ENCODE measurements around the gene BFSP2.
"Not testable (repeated sequence)": the region's sequence is repeated elsewhere in the genome, so short reads cannot be mapped to it uniquely, and the experiment has no call there.

The BFSP2 gene

GRCh38 chr3:133460809-133461208 lies 61.0 kb downstream of the BFSP2 start:
- no peak for DNase-seq

DNA sequence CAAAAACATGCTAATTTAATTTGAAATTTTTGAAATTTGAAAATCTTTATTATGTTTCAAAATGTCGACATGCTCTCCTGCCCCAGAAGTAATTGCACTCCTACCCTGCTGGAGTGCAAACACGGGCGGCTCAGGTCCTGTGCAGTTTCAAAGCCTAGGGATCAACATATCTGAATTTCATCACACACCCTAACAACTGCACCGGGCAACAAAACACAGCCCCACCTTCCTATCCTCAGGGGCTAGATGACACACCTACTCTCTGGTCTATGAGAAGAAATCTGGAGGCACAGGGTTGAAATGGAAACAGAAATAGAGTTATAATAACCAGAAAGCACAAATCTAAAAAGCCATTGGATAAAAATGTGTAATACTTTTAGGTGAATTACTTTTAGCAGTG lies 61.4 kb downstream of the BFSP2 start:
- no peak for DNase-seq

- DNase-seq: no peak
Measured at GRCh38 chr3:133463347-133463860, 63.5 kb downstream of the BFSP2 start.

GRCh38 chr3:133464573-133464972 lies 64.7 kb downstream of the BFSP2 start:
- no peak for DNase-seq

DNA sequence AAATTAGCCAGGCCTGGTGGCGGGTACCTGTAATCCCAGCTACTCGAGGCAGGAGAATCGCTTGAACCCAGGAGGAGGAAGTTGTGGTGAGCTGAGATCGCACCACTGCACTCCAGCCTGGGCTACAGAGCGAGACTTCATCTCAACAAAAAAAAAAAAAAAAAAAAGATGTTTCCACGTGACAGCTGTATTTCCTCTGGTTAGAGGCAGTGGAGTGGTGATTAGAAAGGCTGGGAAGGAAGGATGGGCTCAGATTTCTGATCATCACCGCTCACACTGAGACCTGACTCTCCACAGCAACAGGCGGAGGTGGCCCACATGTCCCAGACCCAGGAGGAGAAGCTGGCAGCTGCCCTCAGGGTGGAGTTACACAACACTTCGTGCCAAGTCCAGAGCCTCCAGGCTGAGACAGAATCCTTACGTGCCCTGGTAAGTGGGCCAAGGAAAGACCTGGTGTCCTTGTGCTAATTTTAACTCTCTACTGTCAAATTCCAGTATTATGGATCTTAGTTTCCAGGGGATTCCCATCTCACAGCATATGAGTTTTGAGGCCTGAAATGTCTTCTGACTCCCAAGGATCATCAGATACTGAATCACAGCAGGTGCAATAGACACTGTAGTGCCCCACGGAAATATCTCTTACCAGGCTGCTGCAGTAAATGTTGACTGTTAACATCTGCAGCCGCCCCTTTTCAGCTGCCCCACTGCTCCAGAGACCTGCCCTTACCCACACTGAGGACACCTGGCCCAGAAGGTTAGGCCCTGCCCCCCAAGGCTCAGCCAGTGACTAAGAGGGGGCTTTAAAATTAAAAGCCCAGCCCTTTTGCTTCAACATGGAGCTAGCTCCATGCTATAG lies 66.9 kb downstream of the BFSP2 start:
- DNase-seq: no peak

- no peak for DNase-seq
Measured at GRCh38 chr3:133467780-133468179, 67.9 kb downstream of the BFSP2 start.

GRCh38 chr3:133468251-133468721 lies 68.4 kb downstream of the BFSP2 start:
- DNase-seq: no peak

- DNase-seq: no peak
Measured at GRCh38 chr3:133469140-133469731, 69.4 kb downstream of the BFSP2 start.

DNA sequence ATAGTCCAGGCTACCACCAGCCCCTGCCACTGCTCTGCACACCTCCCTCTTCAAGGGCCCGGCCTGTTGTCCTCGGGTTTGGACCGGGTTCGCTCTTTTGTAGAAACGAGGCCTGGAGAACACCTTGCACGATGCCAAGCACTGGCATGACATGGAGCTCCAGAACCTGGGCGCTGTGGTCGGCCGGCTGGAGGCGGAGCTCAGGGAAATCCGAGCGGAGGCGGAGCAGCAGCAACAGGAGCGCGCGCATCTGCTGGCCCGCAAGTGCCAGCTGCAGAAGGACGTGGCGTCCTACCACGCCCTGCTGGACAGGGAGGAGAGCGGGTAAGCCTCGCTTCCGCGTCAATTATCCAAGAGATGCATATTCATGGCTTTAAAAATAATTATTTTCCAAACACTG lies 72.4 kb downstream of the BFSP2 start:
- DNase-seq: no peak

DNA sequence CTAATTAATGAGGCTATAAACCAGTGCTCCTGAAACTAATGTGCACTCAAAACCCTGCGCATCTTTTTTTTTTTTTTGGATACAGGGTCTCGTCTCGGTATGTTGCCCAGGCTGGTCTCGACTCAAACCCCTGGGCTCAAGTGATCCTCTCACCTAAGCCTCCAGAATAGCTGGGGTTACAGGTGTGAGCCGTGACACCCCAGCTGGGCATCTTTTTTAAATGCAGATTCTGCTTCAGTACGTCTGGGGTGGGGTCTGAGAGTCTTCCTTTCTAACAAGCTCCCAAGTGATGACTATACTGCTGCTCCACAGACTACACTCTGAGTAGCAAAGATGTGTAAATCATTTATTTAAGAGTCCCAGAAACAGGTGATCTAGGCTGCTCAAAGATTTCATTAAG lies 73.0 kb downstream of the BFSP2 start:
- no peak for DNase-seq

- not testable (repeated sequence) for DNase-seq
Measured at GRCh38 chr3:133473472-133474191, 73.8 kb downstream of the BFSP2 start.

- no peak for DNase-seq
Measured at GRCh38 chr3:133474251-133474801, 74.5 kb downstream of the BFSP2 start.

DNA sequence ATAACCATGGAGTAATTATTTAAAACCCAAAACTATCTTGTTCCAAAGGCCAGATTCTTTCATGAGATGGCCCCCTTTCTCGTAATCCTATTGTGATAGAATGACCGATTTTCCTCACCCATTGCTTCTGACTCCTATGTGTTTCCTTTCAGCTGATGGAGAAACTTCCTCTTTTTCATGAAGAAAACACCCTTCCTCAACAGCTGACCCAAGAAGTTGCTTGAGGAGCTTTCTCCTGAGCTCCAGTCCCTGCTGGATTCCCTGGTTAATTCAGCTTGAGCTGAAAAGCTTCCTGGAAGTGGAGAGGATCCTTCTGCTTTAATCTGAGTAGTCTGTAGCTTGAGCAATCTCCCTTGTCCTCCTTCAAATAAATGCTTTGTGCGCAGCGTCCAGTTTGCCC lies 75.0 kb downstream of the BFSP2 start:
- no peak for DNase-seq

DNA sequence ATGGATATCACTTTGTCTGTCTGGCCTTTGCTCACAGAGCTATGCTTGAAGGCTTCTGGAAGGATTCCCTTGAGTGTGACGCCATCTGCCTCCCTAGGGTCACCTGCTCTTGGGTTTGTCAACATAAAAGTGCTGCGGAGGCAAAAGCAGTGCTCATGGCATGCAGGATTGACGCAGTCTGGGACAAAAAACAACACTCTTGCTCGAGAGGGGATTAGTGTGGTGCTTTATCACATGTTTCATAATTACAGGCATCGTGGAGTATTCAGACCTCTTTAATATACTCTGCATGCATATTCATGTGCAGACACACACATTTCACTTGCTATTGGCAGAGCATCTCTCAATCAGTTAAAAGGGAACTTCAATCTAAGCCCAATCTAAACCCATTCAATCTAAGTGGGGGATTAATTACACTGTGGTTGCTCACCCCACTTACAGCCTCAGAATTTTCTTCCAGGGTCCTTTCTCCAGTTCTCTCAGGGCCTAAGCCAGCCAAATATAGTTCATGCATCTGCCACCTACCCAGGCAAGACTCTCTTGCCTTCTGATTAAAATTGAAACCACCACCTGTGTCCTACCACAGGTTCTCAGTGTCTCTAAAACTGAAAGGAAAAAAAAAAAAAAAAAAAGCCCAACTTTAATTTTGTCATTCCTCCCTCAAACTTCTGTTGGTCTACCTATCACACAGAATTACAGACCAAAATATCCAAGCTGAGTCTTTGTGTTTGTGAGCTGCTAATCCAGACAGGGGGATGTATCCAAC lies 75.6 kb downstream of the BFSP2 start:
- no peak for DNase-seq

DNA sequence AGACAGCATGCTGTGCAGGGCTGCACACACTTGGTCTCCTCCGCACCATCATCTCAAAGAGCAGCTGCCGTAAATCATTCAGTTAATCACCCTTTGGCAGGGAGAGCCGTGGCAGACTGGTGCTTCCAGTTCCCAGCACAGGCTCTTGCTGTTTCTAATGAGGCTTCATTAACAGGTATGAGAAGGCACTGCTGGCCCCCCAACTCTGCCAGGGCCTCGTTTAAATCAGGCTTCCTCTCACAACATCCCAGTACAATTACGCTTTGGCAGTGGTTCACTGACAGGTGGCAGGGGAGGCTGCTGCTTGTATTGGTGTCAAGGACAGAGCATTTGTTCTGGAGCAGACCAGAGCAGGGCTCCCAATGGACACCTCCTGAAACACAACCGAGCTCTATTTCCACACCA lies 77.1 kb downstream of the BFSP2 start:
- DNase-seq: no peak

DNA sequence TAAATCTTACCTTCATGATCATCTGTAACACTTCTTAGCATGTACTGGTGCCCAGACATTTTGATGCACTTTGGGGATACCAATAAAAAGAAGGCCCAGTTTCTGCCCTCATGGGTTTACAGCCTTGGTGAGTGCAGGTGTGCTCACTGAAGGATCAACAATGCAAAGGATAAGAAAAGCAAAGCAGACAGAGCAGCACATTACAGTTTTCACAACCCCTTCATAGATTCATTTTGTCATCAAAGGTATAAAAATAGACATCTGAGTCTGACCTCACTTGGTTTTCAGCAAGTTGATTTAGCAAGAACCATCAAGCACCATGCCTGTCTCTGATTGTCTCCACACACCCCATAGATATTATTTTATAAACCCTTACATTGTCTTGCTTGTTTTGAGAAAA lies 77.6 kb downstream of the BFSP2 start:
- no peak for DNase-seq

DNA sequence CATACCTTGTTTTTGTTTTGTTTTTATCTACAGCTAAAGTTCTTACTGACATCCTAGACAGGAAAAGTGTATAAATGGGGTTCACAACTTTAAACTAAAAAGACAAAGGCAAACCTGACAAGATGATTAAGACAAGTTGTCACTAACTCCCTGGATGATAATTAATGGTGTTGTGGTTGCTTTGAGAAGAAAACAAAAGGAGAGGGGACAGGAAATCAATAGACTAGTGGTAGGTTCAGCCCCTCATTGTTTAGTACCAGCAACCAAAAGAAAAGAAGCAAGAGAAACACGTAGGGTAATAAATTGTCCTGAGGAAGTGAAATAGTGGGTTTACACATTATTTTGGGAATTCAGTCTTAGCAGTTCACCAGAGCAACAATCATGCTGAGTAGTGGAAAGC lies 78.8 kb downstream of the BFSP2 start:
- no peak for DNase-seq

- DNase-seq: no peak
Measured at GRCh38 chr3:133479401-133479800, 79.5 kb downstream of the BFSP2 start.

GRCh38 chr3:133479895-133480669 lies 80.2 kb downstream of the BFSP2 start:
- no peak for DNase-seq

- not testable (repeated sequence) for DNase-seq
Measured at GRCh38 chr3:133482474-133482873, 82.6 kb downstream of the BFSP2 start.

GRCh38 chr3:133486658-133487057 lies 86.8 kb downstream of the BFSP2 start:
- no peak for DNase-seq

GRCh38 chr3:133487204-133487603 lies 87.3 kb downstream of the BFSP2 start:
- DNase-seq: no peak
